H9 (cell line): ENCODE results near the gene SLC25A14. TPM values are rescaled to one million over a fixed set of nuclear protein-coding genes. Genes with fewer than 3 reads are reported as not detected.
A peak's percentile ranks its signal among the peaks of the same experiment; 100 is the strongest.

Experiments
- DNase-seq: peaks from one replicate; pipeline ENCODE4 v3.0.0-alpha.2; 2017
- H2AFZ ChIP-seq: one replicate; pipeline ENCODE4 v1.6.1; 2013; ENCODE audit warnings: mild to moderate bottlenecking, low read length, control low read depth, moderate library complexity
- H2AK5ac ChIP-seq: 2 replicates; pipeline ENCODE4 v1.6.1; 2013; ENCODE audit warnings: low read length, control low read depth, mixed read lengths; ENCODE audit not compliant: insufficient read length
- H2BK120ac ChIP-seq: one replicate; pipeline ENCODE4 v1.6.1; 2013; ENCODE audit warnings: low read depth, mild to moderate bottlenecking, low read length, control low read depth, inconsistent platforms; ENCODE audit not compliant: poor library complexity, severe bottlenecking
- H2BK12ac ChIP-seq: 2 replicates; pipeline ENCODE4 v1.6.1; 2013; ENCODE audit warnings: low read length, control low read depth, mixed read lengths, low read depth; ENCODE audit not compliant: insufficient read length
- H2BK15ac ChIP-seq: 2 replicates; pipeline ENCODE4 v1.6.1; 2013; ENCODE audit warnings: low read depth, low read length, control low read depth
- H2BK20ac ChIP-seq: one replicate; pipeline ENCODE4 v1.6.1; 2013; ENCODE audit warnings: low read depth, mild to moderate bottlenecking, low read length, control low read depth, inconsistent platforms; ENCODE audit not compliant: poor library complexity, severe bottlenecking
- H2BK5ac ChIP-seq: 2 replicates; pipeline ENCODE4 v1.6.1; 2013; ENCODE audit warnings: low read length, control low read depth, mixed read lengths; ENCODE audit not compliant: insufficient read length
- H3K14ac ChIP-seq: 2 replicates; pipeline ENCODE4 v1.6.1; 2013; ENCODE audit warnings: low read length, control low read depth; ENCODE audit not compliant: insufficient read depth
- H3K18ac ChIP-seq: 2 replicates; pipeline ENCODE4 v1.6.1; 2013; ENCODE audit warnings: low read depth, mild to moderate bottlenecking, mixed read lengths, low read length, control low read depth; ENCODE audit not compliant: insufficient read length
- H3K23ac ChIP-seq: 2 replicates; pipeline ENCODE4 v1.6.1; 2013; ENCODE audit warnings: low read length, control low read depth, mixed read lengths, low read depth; ENCODE audit not compliant: insufficient read length
- H3K23me2 ChIP-seq: 2 replicates; pipeline ENCODE4 v1.6.1; 2013; ENCODE audit warnings: low read depth, mild to moderate bottlenecking, mixed read lengths, low read length, control low read depth; ENCODE audit not compliant: insufficient read length, poor library complexity, severe bottlenecking
- H3K27ac ChIP-seq: 2 replicates; pipeline ENCODE4 v1.5.1; 2013; ENCODE audit warnings: low read length, control low read depth, mixed read lengths, low read depth; ENCODE audit not compliant: insufficient read length
- H3K27me3 ChIP-seq: 2 replicates; pipeline ENCODE4 v1.6.1; 2013; ENCODE audit warnings: low read length, control low read depth, inconsistent platforms; ENCODE audit not compliant: insufficient read depth
- H3K4ac ChIP-seq: 2 replicates; pipeline ENCODE4 v1.6.1; 2013; ENCODE audit warnings: low read depth, mild to moderate bottlenecking, control low read depth, inconsistent platforms, low read length, moderate library complexity
- H3K4me1 ChIP-seq: 2 replicates; pipeline ENCODE4 v1.6.1; 2013; ENCODE audit warnings: low read length, control low read depth, inconsistent platforms; ENCODE audit not compliant: insufficient read depth
- H3K4me2 ChIP-seq: 2 replicates; pipeline ENCODE4 v1.6.1; 2013; ENCODE audit warnings: low read length, control low read depth, mixed read lengths; ENCODE audit not compliant: insufficient read length, insufficient read depth
- H3K56ac ChIP-seq: 2 replicates; pipeline ENCODE4 v1.6.1; 2013; ENCODE audit warnings: low read depth, mild to moderate bottlenecking, mixed read lengths, low read length, control low read depth; ENCODE audit not compliant: insufficient read length
- H3K79me1 ChIP-seq: 2 replicates; pipeline ENCODE4 v1.6.1; 2013; ENCODE audit warnings: low read depth, mild to moderate bottlenecking, moderate library complexity, low read length, control low read depth, inconsistent platforms; ENCODE audit not compliant: insufficient read depth, poor library complexity, severe bottlenecking
- H3K79me2 ChIP-seq: 2 replicates; pipeline ENCODE4 v1.6.1; 2013; ENCODE audit warnings: low read length, control low read depth, inconsistent platforms; ENCODE audit not compliant: insufficient read depth
- H3K9ac ChIP-seq: 2 replicates; pipeline ENCODE4 v1.6.1; 2013; ENCODE audit warnings: low read length, control low read depth, mixed read lengths; ENCODE audit not compliant: insufficient read length; ENCODE audit errors: extremely low read depth
- H3K9me3 ChIP-seq: one replicate; pipeline ENCODE4 v1.6.1; 2013; ENCODE audit warnings: low read depth, low read length, inconsistent platforms; ENCODE audit not compliant: control insufficient read depth
- H3T11ph ChIP-seq: one replicate; pipeline ENCODE4 v1.6.1; 2013; ENCODE audit warnings: mild to moderate bottlenecking, low read length, control low read depth, inconsistent platforms
- H4K20me1 ChIP-seq: one replicate; pipeline ENCODE4 v1.6.1; 2013; ENCODE audit not compliant: control insufficient read depth, insufficient read length, insufficient read depth
- H4K5ac ChIP-seq: 2 replicates; pipeline ENCODE4 v1.6.1; 2013; ENCODE audit warnings: low read depth, mild to moderate bottlenecking, mixed read lengths, low read length, control low read depth; ENCODE audit not compliant: insufficient read length
- H4K8ac ChIP-seq: replicated peaks from 2 replicates; pipeline ENCODE4 v1.6.1; 2013; ENCODE audit warnings: low read length, control low read depth, mixed read lengths, low read depth; ENCODE audit not compliant: insufficient read length
- H4K91ac ChIP-seq: 2 replicates; pipeline ENCODE4 v1.6.1; 2013; ENCODE audit warnings: low read depth, mild to moderate bottlenecking, moderate library complexity, mixed read lengths, low read length, control low read depth; ENCODE audit not compliant: insufficient read length
- H3K27ac Mint-ChIP-seq, 3 experiments: 2 replicates in 2 of 3; 3 replicates in 1 of 3; pipeline ENCODE4 v1.8.0; 2020 to 2021; ENCODE audit warnings: mixed read lengths in 3 of 3, mild to moderate bottlenecking in 1 of 3, moderate library complexity in 1 of 3
- H3K27me3 Mint-ChIP-seq: 2 replicates; pipeline ENCODE4 v1.8.0; 2021; ENCODE audit warnings: low read depth, mild to moderate bottlenecking, moderate library complexity, mixed read lengths
- H3K36me3 Mint-ChIP-seq, 3 experiments: 2 replicates in 2 of 3; 3 replicates in 1 of 3; pipeline ENCODE4 v1.8.0; 2020 to 2021; ENCODE audit warnings: low read depth in 3 of 3, mixed read lengths in 3 of 3; ENCODE audit not compliant: insufficient read depth in 1 of 3
- H3K4me1 Mint-ChIP-seq, 2 experiments: 2 replicates each; pipeline ENCODE4 v1.8.0; 2020; ENCODE audit warnings: mixed read lengths in 2 of 2
- H3K4me3 Mint-ChIP-seq, 2 experiments: 2 replicates in 1 of 2; 3 replicates in 1 of 2; pipeline ENCODE4 v1.8.0; 2020 to 2021; ENCODE audit warnings: mild to moderate bottlenecking in 2 of 2, mixed read lengths in 2 of 2, moderate library complexity in 1 of 2
- H3K9me3 Mint-ChIP-seq, 2 experiments: 2 replicates in 1 of 2; 3 replicates in 1 of 2; pipeline ENCODE4 v1.8.0; 2020; ENCODE audit warnings: mild to moderate bottlenecking in 2 of 2, mixed read lengths in 2 of 2, moderate library complexity in 1 of 2
- CTCF ChIP-seq: fragments of 200-600 bp; sonication (generic); conservative IDR thresholded peaks from 3 replicates; pipeline ENCODE4 v1.8.0; 2021; ENCODE audit warnings: antibody characterized with exemption, mild to moderate bottlenecking
- WGBS: extraction: QIAGEN DNeasy Blood & Tissue Kit; methylation state at CpG from one replicate; pipeline ENCODE4 v1.1.7; 2013; ENCODE audit warnings: missing lambda C conversion rate, low lambda C conversion rate, mixed read lengths; ENCODE audit not compliant: insufficient read length; ENCODE audit errors: extremely low coverage; 5-methylcytosine and 5-hydroxymethylcytosine counted together
- total RNA-seq: library from RNA; stranded (reverse); gene quantifications from 2 replicates; pipeline ENCODE4 v1.2.1, GENCODE V29; 2021

SLC25A14 gene
- total RNA-seq, 1 experiment from 2014 or later = 12.7 TPM

- Histone ChIP-seq H4K91ac (no peak overlapping the region), H2AK5ac (no peak overlapping the region), H2BK5ac (no peak overlapping the region), H3K4me1 (no peaks in the 10 kb centered on the region), H3K14ac (no peak overlapping the region), H3K18ac (no peak overlapping the region), H3K4ac (no peak overlapping the region), H3K79me2 (no peaks in the 10 kb centered on the region), H3T11ph (no peak overlapping the region), H4K5ac (no peak overlapping the region), H3K23me2 (no peaks in the 10 kb centered on the region), H3K9me3 (peaks cover 19% of the 10 kb centered on the region), H3K27me3 (no peaks in the 10 kb centered on the region), H2BK20ac (no peak overlapping the region), H3K23ac (no peak overlapping the region), H4K20me1 (no peaks in the 10 kb centered on the region), H2BK120ac (no peak overlapping the region), H2AFZ (no peak overlapping the region), H3K27ac (no peak overlapping the region), H3K4me2 (no peak overlapping the region), H3K79me1 (no peaks in the 10 kb centered on the region), H2BK15ac (no peak overlapping the region), H2BK12ac (no peak overlapping the region), H3K56ac (no peak overlapping the region), H4K8ac (no peak overlapping the region), H3K9ac (no peak overlapping the region)
- Mint-ChIP-seq H3K4me1 (peaks cover 3 to 8% of the 10 kb centered on the region in 2 experiments; a peak in 2 of 4 replicates), H3K4me3 (peak overlapping the region in 1 of 2 experiments; percentile 40; a peak in 2 of 5 replicates), H3K27ac (no peak overlapping the region), H3K27me3 (peaks cover 3% of the 10 kb centered on the region), H3K9me3 (peaks cover 0 to 31% of the 10 kb centered on the region in 2 experiments; a peak in 2 of 5 replicates), H3K36me3 (peaks cover 0 to 3% (median 0%) of the 10 kb centered on the region in 3 experiments; a peak in 1 of 7 replicates)
- peak; percentile 63; the same call in 2 of the 3 replicates for TF ChIP-seq CTCF
- WGBS = no CpG with 5 or more reads among the region's 10 CpGs
- DNase-seq = peak; percentile 84
Measured at GRCh38 chrX:130330706-130331105, 9.0 kb upstream of the SLC25A14 start.
